ENCODE results near the gene MAG.

The MAG gene, protein sequence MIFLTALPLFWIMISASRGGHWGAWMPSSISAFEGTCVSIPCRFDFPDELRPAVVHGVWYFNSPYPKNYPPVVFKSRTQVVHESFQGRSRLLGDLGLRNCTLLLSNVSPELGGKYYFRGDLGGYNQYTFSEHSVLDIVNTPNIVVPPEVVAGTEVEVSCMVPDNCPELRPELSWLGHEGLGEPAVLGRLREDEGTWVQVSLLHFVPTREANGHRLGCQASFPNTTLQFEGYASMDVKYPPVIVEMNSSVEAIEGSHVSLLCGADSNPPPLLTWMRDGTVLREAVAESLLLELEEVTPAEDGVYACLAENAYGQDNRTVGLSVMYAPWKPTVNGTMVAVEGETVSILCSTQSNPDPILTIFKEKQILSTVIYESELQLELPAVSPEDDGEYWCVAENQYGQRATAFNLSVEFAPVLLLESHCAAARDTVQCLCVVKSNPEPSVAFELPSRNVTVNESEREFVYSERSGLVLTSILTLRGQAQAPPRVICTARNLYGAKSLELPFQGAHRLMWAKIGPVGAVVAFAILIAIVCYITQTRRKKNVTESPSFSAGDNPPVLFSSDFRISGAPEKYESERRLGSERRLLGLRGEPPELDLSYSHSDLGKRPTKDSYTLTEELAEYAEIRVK

DNA sequence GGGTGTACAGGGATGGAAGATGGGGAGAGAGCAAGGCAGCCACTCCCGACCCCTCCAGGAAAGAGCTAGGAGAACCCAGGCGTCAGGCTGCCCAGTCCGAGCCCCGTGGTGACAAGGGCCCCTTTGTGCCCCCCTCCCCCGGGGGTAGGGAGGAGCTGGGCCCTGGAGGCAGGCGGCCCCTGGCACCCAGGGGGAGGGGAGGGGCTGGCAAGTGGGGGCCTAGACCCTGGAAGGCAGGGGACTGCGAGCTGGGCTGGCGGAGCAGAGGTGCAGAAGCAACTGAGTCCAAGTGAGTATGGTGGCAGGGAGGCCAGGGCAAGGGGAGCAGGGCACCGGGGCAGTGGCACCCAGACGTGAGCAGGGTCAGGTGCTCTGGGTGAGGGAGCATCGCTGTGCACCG lies at the start of gene MAG:
Gene MAG (plus strand): TSS at position 246 of the 400 bp plus-strand sequence. CDS start 3,248 bp downstream, outside the sequence.
- Histone ChIP-seq H3K4me3 (ENCODE audit: low read length) (no peak within 1 kb of the TSS), H3K27me3 (ENCODE audit: control insufficient read depth, insufficient read depth, low read length) (peaks cover 15% of the 10 kb centered on the region), H3K4me1 (ENCODE audit: control insufficient read depth, insufficient read depth, low read length) (no peaks in the 10 kb centered on the region), H3K9me3 (ENCODE audit: control insufficient read depth, low read length) (no peaks in the 10 kb centered on the region), H3K36me3 (ENCODE audit: control insufficient read depth, insufficient read depth, low read length) (no peaks in the 10 kb centered on the region), H3K9ac (ENCODE audit: low read length) (no peak within 1 kb of the TSS)

GRCh38 chr19:35246466-35247092 lies 45.4 kb upstream of the MAG start:
- peaks cover 11% of the 10 kb centered on the region for H3K27me3 ChIP-seq (ENCODE audit: control insufficient read depth, insufficient read depth, low read length)

GRCh38 chr19:35247526-35248309 lies 44.2 kb upstream of the MAG start:
- H3K9ac ChIP-seq (ENCODE audit: low read length) = peak overlapping the region; percentile 88
- peaks cover 3% of the 10 kb centered on the region for H3K36me3 ChIP-seq (ENCODE audit: control insufficient read depth, insufficient read depth, low read length)
- peak overlapping the region; percentile 89 for H3K4me3 ChIP-seq (ENCODE audit: low read length)
- peaks cover 11% of the 10 kb centered on the region for H3K27me3 ChIP-seq (ENCODE audit: control insufficient read depth, insufficient read depth, low read length)
- no peaks in the 10 kb centered on the region for H3K9me3 ChIP-seq (ENCODE audit: control insufficient read depth, low read length)
- peaks cover 24% of the 10 kb centered on the region for H3K4me1 ChIP-seq (ENCODE audit: control insufficient read depth, insufficient read depth, low read length)

More at GRCh38 chr19:35246466-35247092, 45.4 kb upstream of the MAG start:
- peaks cover 24% of the 10 kb centered on the region for H3K4me1 ChIP-seq (ENCODE audit: control insufficient read depth, insufficient read depth, low read length)
- H3K9ac ChIP-seq (ENCODE audit: low read length) = no peak overlapping the region
- H3K9me3 ChIP-seq (ENCODE audit: control insufficient read depth, low read length) = no peaks in the 10 kb centered on the region
- peaks cover 3% of the 10 kb centered on the region for H3K36me3 ChIP-seq (ENCODE audit: control insufficient read depth, insufficient read depth, low read length)
- no peak overlapping the region for H3K4me3 ChIP-seq (ENCODE audit: low read length)

DNA sequence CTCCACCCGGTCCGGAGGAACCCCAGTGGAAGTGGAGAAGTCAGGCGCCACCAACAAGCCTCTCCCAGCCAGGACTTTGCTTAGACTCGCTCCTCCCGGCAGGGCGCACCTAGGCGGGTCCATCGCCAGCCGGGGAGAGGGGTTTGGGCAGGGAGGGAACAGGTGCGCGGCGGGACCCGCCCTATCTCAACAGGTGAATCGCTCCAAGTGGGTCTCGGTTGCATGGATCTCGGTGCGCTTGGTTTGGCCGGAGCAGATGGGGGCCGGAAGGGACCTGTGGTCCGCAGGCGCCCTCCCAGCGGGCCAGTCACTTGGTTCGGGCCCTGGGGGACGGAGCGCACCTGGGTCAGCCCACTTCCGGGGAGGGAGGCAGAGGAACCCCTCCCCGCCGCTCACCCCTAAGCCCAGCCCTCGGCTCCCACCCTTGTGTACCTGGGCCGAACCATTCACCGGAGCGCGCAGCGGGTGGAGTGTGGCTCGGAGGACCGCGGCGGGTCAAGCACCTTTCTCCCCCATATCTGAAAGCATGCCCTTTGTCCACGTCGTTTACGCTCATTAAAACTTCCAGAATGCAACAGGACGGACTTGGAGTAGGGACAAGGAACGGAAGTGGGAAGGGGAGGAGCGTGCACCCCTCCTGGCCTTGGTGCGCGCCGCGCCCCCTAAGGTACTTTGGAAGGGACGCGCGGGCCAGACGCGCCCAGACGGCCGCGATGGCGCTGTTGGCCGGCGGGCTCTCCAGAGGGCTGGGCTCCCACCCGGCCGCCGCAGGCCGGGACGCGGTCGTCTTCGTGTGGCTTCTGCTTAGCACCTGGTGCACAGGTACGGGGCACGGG lies 43.4 kb upstream of the MAG start, which contains the start of gene LSR:
Gene LSR (plus strand): TSS at position 693 of the 836 bp plus-strand sequence. CDS start 21 bp downstream, at position 714.
- Histone ChIP-seq H3K9me3 (ENCODE audit: control insufficient read depth, low read length) (no peaks in the 10 kb centered on the region), H3K9ac (ENCODE audit: low read length) (peak within 1 kb of the TSS; percentile 88), H3K4me1 (ENCODE audit: control insufficient read depth, insufficient read depth, low read length) (peaks cover 26% of the 10 kb centered on the region), H3K4me3 (ENCODE audit: low read length) (peak within 1 kb of the TSS; percentile 89), H3K27me3 (ENCODE audit: control insufficient read depth, insufficient read depth, low read length) (peaks cover 11% of the 10 kb centered on the region), H3K36me3 (ENCODE audit: control insufficient read depth, insufficient read depth, low read length) (peaks cover 3% of the 10 kb centered on the region)

DNA sequence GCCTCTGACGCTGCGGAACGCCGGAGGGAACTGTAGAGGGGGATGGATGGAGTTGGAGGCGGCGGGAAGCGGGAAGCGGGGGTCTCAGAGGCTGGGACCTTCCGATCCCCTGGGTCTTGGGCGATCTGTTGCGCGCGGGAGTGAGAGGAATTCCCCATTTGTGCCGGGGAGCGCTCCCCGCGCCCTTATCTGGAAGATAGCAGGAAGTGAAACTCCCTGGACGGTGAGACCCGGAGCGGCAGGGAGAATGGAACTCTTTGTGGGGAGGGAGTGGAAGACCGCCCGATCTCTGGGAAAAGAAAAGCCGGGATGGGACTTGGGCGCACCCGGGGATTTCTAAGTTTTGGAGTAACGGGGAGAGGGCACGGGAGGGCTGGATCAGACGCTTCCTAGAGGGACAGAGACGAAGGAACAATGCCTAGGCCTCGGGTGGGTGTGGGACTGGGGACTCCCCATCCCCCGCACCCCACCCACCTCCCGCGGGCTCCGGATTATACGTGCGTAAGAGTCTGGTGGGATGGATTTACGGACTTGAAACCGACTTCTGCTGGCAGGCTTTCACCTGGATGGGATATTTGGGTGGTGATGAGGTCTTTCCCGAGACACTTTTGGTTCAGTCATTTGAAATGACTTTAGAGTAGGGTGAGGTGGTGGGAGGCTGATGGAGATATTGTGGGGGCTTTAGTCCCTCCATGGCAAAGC lies 42.7 kb upstream of the MAG start:
- H3K27me3 ChIP-seq (ENCODE audit: control insufficient read depth, insufficient read depth, low read length) = peaks cover 11% of the 10 kb centered on the region
- H3K36me3 ChIP-seq (ENCODE audit: control insufficient read depth, insufficient read depth, low read length) = peaks cover 3% of the 10 kb centered on the region
- peak overlapping the region; percentile 89 for H3K4me3 ChIP-seq (ENCODE audit: low read length)
- H3K9me3 ChIP-seq (ENCODE audit: control insufficient read depth, low read length) = no peaks in the 10 kb centered on the region
- H3K9ac ChIP-seq (ENCODE audit: low read length) = peak overlapping the region; percentile 88
- H3K4me1 ChIP-seq (ENCODE audit: control insufficient read depth, insufficient read depth, low read length) = peaks cover 34% of the 10 kb centered on the region

GRCh38 chr19:35249848-35250711 lies 41.9 kb upstream of the MAG start:
- peak overlapping the region; percentile 89 for H3K4me3 ChIP-seq (ENCODE audit: low read length)
- H3K9me3 ChIP-seq (ENCODE audit: control insufficient read depth, low read length) = no peaks in the 10 kb centered on the region
- peaks cover 42% of the 10 kb centered on the region for H3K4me1 ChIP-seq (ENCODE audit: control insufficient read depth, insufficient read depth, low read length)
- peak overlapping the region; percentile 88 for H3K9ac ChIP-seq (ENCODE audit: low read length)
- H3K27me3 ChIP-seq (ENCODE audit: control insufficient read depth, insufficient read depth, low read length) = peaks cover 11% of the 10 kb centered on the region
- peaks cover 3% of the 10 kb centered on the region for H3K36me3 ChIP-seq (ENCODE audit: control insufficient read depth, insufficient read depth, low read length)

DNA sequence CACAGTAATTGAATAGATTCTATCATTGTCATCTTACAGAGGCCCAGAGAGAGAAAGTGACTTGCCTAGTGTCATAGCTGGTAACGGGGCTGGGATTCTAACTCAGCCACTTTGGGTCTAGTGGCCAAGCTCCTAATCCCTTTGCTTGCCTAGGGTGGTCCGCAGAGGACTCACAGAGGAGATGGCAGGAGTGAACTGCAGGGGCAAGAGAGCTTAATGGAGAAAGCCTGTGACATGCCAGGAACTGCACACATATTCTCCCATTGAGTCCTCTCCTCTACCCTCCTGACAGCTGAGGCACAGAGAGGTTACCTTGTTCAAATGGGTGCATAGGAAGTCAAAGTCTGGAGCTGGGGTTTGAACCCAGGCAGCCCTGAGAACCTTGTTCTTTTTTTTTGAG lies 40.5 kb upstream of the MAG start:
- Histone ChIP-seq H3K4me1 (ENCODE audit: control insufficient read depth, insufficient read depth, low read length) (peaks cover 47% of the 10 kb centered on the region), H3K9me3 (ENCODE audit: control insufficient read depth, low read length) (no peaks in the 10 kb centered on the region), H3K4me3 (ENCODE audit: low read length) (no peak overlapping the region), H3K36me3 (ENCODE audit: control insufficient read depth, insufficient read depth, low read length) (peaks cover 3% of the 10 kb centered on the region), H3K9ac (ENCODE audit: low read length) (no peak overlapping the region), H3K27me3 (ENCODE audit: control insufficient read depth, insufficient read depth, low read length) (peaks cover 11% of the 10 kb centered on the region)

- Histone ChIP-seq H3K4me1 (ENCODE audit: control insufficient read depth, insufficient read depth, low read length) (peaks cover 44% of the 10 kb centered on the region), H3K9ac (ENCODE audit: low read length) (no peak overlapping the region), H3K36me3 (ENCODE audit: control insufficient read depth, insufficient read depth, low read length) (peaks cover 3% of the 10 kb centered on the region), H3K9me3 (ENCODE audit: control insufficient read depth, low read length) (no peaks in the 10 kb centered on the region), H3K4me3 (ENCODE audit: low read length) (no peak overlapping the region), H3K27me3 (ENCODE audit: control insufficient read depth, insufficient read depth, low read length) (peaks cover 8% of the 10 kb centered on the region)
These were observed 38.4 kb upstream of the MAG start for GRCh38 chr19:35253316-35254286.

All from mucosa of stomach (tissue), 1 donor.